Osteoblast (primary cell): ENCODE results near the gene PADI3. TPM values are rescaled to one million over a fixed set of nuclear protein-coding genes. Genes with fewer than 3 reads are reported as not detected.

ENCODE experiments used
- DNase-seq: peaks from one replicate; pipeline ENCODE4 v3.0.0; 2011; ENCODE audit warnings: low spot score, mixed read lengths; ENCODE audit not compliant: insufficient read length; ENCODE audit errors: missing footprints
- H2AFZ ChIP-seq: 2 replicates; pipeline ENCODE4 v1.6.0; 2011; ENCODE audit warnings: mild to moderate bottlenecking, low read length
- H3K27ac ChIP-seq: 2 replicates; pipeline ENCODE4 v1.5.1; 2011; ENCODE audit warnings: mild to moderate bottlenecking, low read depth, low read length, moderate library complexity
- H3K27me3 ChIP-seq: 2 replicates; pipeline ENCODE4 v1.6.0; 2012; ENCODE audit warnings: mild to moderate bottlenecking, control low read depth, inconsistent platforms, low read length, moderate library complexity; ENCODE audit not compliant: insufficient read depth
- H3K36me3 ChIP-seq: 2 replicates; pipeline ENCODE4 v1.5.1; 2011; ENCODE audit warnings: mild to moderate bottlenecking, low read length, control low read depth, moderate library complexity; ENCODE audit not compliant: insufficient read depth
- H3K4me1 ChIP-seq: 2 replicates; pipeline ENCODE4 v1.5.1; 2011; ENCODE audit warnings: mild to moderate bottlenecking, low read length, control low read depth, moderate library complexity; ENCODE audit not compliant: insufficient read depth
- H3K4me2 ChIP-seq: 2 replicates; pipeline ENCODE4 v1.6.0; 2011; ENCODE audit warnings: mild to moderate bottlenecking, low read length; ENCODE audit not compliant: insufficient read depth
- H3K4me3 ChIP-seq: fragments of 200-600 bp; sonication (generic); 3 replicates; pipeline ENCODE4 v1.5.1; 2012; ENCODE audit warnings: mild to moderate bottlenecking, low read length, inconsistent platforms; ENCODE audit not compliant: insufficient read depth
- H3K79me2 ChIP-seq: 2 replicates; pipeline ENCODE4 v1.6.0; 2012; ENCODE audit warnings: mild to moderate bottlenecking, low read length, control low read depth, inconsistent platforms; ENCODE audit not compliant: insufficient read depth
- H3K9me3 ChIP-seq: 2 replicates; pipeline ENCODE4 v1.5.1; 2011; ENCODE audit warnings: low read depth, low read length, control low read depth
- H4K20me1 ChIP-seq: 2 replicates; pipeline ENCODE4 v1.6.0; 2012; ENCODE audit warnings: mild to moderate bottlenecking, low read length, control low read depth; ENCODE audit not compliant: insufficient read depth
- total RNA-seq: library from RNA; depleted of rRNA; stranded (reverse); fragments of >200 nt; gene quantifications from 2 replicates; pipeline ENCODE4 v1.2.3, GENCODE V29; 2012
- TF ChIP-seq, protein P1 (sequence below): IDR thresholded peaks from 2 replicates; pipeline ENCODE4 v1.5.1; 2011; ENCODE audit warnings: mild to moderate bottlenecking, low read depth, low read length, moderate library complexity; ENCODE audit errors: extremely low read depth

The PADI3 gene, protein sequence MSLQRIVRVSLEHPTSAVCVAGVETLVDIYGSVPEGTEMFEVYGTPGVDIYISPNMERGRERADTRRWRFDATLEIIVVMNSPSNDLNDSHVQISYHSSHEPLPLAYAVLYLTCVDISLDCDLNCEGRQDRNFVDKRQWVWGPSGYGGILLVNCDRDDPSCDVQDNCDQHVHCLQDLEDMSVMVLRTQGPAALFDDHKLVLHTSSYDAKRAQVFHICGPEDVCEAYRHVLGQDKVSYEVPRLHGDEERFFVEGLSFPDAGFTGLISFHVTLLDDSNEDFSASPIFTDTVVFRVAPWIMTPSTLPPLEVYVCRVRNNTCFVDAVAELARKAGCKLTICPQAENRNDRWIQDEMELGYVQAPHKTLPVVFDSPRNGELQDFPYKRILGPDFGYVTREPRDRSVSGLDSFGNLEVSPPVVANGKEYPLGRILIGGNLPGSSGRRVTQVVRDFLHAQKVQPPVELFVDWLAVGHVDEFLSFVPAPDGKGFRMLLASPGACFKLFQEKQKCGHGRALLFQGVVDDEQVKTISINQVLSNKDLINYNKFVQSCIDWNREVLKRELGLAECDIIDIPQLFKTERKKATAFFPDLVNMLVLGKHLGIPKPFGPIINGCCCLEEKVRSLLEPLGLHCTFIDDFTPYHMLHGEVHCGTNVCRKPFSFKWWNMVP
- not detected in 2 replicates for total RNA-seq

DNA sequence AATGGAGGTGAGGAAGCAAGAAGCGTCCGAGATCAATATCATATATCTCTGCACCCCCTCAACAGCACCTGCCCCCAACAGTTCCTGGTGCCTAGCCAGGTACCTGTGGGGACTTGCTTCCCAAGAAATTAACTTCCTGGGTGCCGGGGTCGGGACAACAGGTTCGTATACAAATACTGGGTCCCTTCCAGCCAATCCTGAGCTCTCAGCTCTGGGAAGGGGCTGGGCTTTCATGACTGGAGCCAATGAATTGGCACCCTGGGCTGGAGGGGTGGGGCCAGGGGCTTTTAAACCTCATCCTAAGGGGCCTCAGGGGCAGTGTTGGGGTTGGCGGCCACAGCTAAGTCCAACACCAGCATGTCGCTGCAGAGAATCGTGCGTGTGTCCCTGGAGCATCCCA lies at the start of gene PADI3:
Gene PADI3, plus strand, starts transcription at position 318 of the 400 bp plus-strand sequence. Its CDS starts 40 bp downstream, at position 358.
- H3K4me3 ChIP-seq = no peak within 1 kb of the TSS
- TF ChIP-seq, protein P1, sequence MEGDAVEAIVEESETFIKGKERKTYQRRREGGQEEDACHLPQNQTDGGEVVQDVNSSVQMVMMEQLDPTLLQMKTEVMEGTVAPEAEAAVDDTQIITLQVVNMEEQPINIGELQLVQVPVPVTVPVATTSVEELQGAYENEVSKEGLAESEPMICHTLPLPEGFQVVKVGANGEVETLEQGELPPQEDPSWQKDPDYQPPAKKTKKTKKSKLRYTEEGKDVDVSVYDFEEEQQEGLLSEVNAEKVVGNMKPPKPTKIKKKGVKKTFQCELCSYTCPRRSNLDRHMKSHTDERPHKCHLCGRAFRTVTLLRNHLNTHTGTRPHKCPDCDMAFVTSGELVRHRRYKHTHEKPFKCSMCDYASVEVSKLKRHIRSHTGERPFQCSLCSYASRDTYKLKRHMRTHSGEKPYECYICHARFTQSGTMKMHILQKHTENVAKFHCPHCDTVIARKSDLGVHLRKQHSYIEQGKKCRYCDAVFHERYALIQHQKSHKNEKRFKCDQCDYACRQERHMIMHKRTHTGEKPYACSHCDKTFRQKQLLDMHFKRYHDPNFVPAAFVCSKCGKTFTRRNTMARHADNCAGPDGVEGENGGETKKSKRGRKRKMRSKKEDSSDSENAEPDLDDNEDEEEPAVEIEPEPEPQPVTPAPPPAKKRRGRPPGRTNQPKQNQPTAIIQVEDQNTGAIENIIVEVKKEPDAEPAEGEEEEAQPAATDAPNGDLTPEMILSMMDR = no peak
- H3K27ac ChIP-seq = no peak within 1 kb of the TSS
- no peak within 1 kb of the TSS for H2AFZ ChIP-seq
- no peak within 1 kb of the TSS for H3K4me2 ChIP-seq
- peaks cover 14% of the 10 kb centered on the region for H3K4me1 ChIP-seq
- no peaks in the 10 kb centered on the region for H3K79me2 ChIP-seq
- no peaks in the 10 kb centered on the region for H3K9me3 ChIP-seq
- no peaks in the 10 kb centered on the region for H3K36me3 ChIP-seq
- no peaks in the 10 kb centered on the region for H4K20me1 ChIP-seq
- no peaks in the 10 kb centered on the region for H3K27me3 ChIP-seq
- peak; percentile 68 for DNase-seq

DNA sequence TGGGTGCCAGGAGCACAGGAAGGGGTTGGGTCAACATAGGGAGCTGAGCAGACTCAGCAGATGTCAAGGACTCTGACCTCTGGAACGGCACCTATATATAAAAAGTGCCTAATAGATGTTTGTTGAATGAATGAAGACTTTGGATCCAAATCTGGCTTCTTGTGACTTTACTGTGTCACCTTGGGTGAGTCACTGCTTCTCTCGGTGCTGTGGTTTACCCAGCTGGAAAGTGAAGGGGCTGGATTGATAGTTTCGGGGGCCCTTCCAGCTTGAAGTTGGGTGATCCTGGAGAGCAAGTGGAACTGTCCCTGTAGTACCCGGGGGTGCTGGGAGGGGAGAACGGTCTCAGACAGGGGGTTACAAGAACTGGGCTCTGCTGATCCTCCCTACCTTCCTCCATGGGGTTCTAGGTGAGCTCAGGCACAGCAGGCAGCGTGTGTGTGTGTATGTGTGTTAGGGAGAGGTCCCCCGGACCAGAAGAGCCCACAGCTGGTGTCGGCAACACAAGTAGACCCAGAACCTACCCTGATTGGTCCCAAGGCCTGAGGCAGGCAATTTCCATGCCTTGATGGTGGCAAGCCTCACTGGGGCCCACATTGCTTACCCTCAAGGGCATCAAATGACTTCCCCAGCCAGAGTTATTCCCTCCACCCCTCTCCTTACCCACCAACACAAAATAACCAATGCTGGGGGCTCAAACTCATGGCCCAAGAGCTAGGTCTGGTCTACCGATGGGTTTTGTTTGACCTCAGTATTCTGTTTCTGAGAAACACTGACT lies 49.4 kb upstream of the PADI3 start:
- Histone ChIP-seq H3K9me3 (no peaks in the 10 kb centered on the region), H3K79me2 (no peaks in the 10 kb centered on the region), H3K4me1 (peaks cover 9% of the 10 kb centered on the region), H2AFZ (no peak overlapping the region), H4K20me1 (no peaks in the 10 kb centered on the region), H3K27me3 (no peaks in the 10 kb centered on the region), H3K36me3 (no peaks in the 10 kb centered on the region), H3K4me3 (no peak overlapping the region), H3K4me2 (no peak overlapping the region), H3K27ac (no peak overlapping the region)
- TF ChIP-seq, protein P1 = no peak
- no peak for DNase-seq

DNA sequence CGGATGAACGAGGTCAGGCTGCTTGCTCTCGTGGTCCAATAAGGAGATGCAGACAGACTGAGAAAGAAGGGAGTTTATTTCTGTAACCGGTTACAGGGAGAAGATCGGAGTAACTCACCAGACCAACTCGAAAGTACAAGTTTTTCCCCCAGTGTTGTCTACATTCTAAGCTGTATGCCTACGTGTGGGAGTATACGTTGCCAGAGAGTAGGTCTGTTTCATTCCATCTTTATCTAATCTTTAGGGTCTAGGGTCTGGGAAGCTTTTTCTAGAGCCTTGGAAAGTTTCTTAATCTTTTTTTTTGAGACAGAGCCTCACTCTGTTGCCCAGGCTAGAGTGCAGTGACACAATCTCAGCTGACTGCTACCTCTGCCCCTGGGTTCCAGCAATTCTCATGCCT lies 48.7 kb upstream of the PADI3 start:
- Histone ChIP-seq H2AFZ (no peak overlapping the region), H3K4me2 (no peak overlapping the region), H3K27me3 (no peaks in the 10 kb centered on the region), H3K36me3 (no peaks in the 10 kb centered on the region), H3K27ac (no peak overlapping the region), H4K20me1 (no peaks in the 10 kb centered on the region), H3K4me1 (peaks cover 9% of the 10 kb centered on the region), H3K4me3 (no peak overlapping the region), H3K79me2 (no peaks in the 10 kb centered on the region), H3K9me3 (no peaks in the 10 kb centered on the region)
- TF ChIP-seq, protein P1 = no peak
- DNase-seq = no peak
